HG02588 (cell line): ENCODE measurements around the gene MYH15.

ENCODE experiments used
- ATAC-seq: cut with Tn5 transposase; IDR thresholded peaks from one replicate; pipeline ENCODE4 v1.9.1; 2021; ENCODE audit warnings: mild to moderate bottlenecking, moderate library complexity; ENCODE audit not compliant: unreplicated experiment

MYH15 gene

DNA sequence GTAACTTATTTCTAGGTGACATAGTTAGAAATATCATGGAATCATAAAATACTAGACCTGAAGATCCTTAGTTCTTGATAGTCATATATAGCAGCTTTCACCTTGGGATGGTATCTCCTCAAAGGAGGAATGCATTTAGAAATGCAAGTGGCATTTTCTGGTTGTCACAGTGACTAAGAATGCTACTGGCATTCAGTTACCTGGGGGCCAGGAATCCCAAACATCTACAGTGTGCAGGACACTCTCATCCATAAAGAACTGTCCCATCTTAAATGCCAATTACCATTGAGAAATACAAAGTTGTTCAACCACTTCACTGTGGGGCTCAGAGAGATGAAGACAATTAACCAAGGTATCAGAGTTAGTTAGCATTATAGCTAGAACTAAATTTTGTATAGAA is 36.7 kb downstream of the MYH15 start:
- ATAC-seq, result no peak

DNA sequence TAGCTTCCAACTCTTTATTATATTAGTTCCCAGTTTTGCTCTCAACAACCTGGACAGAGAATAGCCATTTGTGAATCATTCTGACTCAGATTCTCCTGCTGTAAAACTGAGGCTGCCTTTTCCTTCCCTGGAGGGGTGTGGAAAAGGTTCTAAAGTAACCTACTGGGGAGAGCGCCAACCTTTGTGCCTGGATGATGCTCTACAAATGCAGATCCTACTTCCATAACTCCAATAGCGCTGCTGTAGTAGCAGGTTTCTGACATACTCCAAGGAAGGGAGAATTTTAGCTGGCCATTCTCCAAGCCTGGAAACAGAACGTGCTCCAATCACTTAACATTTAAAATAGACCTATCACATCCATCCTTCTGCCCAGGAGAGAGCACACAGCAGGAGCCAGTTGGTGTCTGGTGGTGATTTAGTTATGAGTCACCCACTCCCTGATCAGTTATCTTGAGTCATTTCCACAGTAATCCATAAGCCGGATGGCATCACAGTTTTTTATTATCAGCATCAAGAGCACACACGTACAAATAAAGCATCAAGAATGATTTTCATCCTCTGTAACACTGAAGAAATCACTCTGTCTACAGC is 38.3 kb downstream of the MYH15 start:
- no peak for ATAC-seq

DNA sequence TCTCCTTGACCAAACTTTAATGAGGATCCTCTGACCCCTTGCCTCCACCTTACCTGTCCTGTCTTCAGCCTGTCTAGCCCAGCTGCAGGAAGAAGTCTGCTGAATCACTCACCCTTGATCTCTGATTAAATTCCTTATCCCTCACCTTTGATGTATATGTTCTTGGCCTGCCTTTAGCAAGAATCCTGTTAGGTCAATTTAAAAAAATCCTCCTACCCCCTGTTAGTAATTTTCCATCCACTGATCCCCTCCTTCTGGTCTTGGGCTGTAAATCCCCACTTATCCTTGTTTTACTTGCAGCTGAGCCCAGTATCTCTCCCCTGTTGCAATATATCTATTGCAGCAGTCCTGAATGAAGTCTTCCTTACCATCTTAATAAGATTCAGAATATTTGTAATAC is 39.0 kb downstream of the MYH15 start:
- no peak for ATAC-seq

DNA sequence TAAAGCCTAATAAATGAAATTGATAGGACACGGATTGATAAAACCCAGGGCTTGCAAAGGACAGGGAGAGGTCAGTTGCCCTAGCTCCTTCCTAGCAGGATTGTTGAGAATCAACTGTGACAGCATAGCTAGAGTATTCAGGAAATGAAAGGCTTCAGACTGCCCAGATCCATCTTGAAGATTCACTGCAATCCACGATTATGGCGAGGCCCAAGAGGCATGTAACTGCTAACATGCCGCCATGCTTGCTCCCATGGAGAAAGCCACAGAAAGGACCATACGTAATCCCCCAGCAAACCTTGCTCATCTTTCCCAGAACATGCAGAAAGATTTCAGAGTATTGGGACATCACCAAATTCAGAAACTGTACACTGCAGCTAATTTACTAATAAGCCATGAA is 41.3 kb downstream of the MYH15 start:
- ATAC-seq, result no peak

- no peak for ATAC-seq
Observed at GRCh38 chr3:108468577-108468976, 41.8 kb downstream of the MYH15 start.

DNA sequence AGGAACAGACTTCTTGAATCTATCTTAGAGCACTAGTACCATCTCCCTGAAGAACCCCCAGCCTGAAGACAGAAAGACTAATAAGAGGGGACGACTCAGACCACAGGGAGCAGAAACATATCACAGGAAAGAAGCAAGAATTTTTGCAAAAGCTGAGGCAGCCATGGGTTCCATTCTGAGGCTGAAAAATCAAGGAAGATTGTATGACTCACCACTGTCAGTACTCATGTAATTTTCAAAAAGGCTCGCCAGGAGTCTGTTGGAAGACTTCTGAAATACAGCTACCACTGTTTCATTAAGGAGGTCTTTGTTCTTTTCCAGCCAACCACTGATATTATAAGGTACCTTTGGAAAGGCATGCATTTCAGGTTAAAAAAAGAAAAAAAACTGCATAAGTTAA is 47.5 kb downstream of the MYH15 start:
- ATAC-seq, result no peak

DNA sequence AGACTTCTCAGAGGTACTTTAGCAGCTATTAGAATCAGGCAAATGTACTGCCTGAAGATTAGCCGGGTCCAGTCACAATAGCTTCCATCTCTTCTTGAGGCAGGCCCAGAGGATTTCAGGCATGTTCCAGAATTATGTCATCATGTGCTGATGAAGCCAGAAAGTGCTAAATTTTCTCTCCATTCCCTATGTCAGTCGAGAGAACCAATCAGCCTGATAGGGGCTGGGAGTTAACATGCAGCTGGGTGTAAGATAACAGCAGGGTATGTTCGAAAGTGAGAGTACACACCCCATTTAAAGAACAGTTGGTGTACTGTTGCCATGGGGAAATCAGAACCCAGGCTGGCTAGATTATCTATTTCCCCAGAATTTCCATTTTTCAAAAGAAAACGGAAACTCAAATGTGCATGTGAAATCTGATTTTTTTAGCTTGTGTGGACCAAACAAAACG is 48.7 kb downstream of the MYH15 start:
- no peak for ATAC-seq

GRCh38 chr3:108459225-108459624 is 51.2 kb downstream of the MYH15 start:
- no peak for ATAC-seq

DNA sequence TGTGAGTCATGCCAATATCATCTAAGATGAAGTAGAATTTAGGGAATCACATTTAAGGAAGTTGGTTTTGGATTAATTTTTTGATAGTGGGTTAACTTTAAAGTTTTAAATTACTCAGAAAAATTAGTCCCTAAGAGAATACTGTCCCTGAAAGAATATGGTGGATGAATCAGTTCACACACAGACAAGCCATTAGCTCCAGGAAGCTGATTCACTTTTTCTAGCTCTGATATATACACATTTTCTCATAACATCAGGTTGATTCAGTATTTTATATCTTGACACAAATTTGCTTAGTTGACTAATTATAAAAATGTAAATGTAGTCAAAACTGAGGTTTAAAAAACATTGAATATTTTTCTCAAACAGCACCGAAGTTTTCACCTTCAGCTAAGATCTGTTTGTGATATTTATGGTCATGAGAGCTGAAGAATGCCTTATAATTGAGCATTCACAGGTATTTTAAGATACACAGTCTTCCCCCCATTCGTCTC is 55.1 kb downstream of the MYH15 start:
- ATAC-seq, result no peak

DNA sequence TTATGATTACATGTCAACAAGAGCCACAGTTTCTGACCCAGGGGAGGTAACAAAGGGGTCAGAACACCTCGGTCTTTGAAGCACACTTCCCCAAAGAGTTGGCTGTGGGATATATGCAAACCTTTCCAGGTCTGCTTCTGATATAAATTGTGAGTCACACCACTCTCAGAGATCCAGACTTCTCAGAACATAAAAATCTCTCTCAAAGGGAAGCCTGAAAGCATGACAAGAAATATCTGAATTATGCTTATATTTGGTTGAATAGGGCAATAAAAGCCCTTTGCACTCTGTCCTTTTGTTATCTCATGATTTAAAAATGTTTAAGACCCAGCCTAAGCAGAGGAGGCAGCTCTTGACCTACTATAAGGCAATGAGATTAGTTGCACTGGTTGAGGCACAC is 56.8 kb downstream of the MYH15 start:
- ATAC-seq, result no peak

DNA sequence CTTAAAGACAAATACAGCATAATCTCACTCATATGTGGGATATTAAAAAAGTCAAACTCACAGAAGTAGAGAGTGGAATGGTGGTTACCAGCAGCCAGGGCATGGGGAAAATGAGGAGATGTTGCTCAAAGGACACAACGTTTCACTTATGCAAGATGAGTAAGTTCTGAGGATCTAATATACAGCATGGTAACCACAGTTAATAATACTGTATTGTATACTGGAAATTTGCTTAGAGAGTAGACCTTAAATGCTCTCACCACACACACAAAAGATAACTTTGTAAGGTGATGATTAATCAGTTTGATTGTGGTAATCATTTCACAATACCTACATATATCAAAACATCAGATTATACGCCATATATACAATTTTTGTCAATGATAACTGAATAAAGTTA is 60.0 kb downstream of the MYH15 start:
- ATAC-seq, result no peak

GRCh38 chr3:108448593-108448992 is 61.8 kb downstream of the MYH15 start:
- ATAC-seq, result no peak

DNA sequence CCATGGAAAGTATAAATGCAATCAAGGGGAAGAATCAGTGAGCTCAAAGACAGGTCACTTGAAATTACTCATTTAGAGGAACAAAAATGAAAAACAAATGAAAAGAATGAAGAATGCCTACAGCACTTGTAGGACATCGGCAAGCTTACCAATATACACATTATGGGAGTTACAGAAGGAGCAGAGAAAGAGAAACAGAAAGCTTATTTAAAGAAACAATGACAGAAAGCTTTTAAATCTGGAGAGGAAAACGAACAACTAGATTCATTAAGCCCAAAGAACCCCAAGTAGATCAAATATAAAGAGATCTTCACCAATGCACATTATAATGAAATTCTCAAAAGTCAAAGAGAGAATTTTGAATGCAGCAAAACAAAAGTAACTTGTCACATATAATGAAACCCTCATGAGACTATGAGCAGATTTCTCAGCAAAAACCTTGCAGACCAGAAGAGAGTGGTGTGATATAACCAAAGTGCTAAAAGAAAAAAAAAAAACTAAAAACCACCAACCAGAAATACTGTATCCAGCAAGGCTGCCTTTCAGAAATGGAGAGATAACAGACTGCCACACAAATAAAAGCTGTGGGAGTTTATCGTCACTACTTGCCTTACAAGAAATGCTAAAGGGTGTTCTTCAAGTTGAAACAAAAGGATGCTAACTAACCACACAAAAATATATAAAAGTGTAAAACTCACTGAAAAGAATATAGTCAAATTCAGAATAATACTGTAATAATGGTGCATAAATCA is 63.1 kb downstream of the MYH15 start:
- ATAC-seq, result no peak

GRCh38 chr3:108442281-108442680 is 68.1 kb downstream of the MYH15 start:
- no peak for ATAC-seq

DNA sequence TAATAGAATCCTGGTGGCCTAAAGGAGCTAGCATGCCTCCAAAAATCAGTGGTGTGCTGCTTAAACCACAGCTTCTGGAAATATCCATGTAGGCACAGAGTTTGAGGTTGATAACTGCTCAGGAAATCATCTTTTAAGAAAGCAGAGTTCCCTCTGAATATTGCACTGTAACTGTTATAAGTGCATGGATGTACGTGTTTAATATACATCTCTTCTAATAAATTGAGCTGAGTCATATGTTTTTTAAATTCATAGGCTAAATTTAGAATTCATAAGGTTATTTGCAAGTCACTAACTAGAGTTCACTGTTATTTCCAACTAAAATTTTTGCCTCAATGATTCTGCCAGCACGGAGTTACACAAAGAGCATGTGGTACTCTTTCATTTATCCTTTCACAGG is 68.9 kb downstream of the MYH15 start:
- ATAC-seq, result no peak

DNA sequence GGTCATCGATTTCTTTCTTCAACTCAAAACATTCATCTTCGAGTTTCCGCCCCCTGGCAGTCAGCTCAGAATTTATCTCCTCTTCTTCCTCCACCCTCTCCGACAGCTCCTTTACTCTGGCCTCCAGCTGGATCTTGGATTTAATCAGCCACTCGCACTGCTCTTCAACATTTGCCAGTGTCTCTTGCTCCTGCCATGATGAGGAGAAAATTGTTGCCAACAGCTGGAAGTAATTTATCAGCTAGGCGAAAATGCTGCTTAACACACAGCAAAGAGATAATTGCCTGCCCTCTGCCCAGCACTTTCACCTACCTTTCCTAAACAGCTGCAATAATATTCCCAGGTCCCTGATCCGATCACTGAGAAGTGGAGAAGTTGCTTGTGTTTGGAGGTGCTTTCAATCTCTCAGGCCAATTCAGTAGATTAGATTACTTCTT is 69.3 kb downstream of the MYH15 start:
- no peak for ATAC-seq

DNA sequence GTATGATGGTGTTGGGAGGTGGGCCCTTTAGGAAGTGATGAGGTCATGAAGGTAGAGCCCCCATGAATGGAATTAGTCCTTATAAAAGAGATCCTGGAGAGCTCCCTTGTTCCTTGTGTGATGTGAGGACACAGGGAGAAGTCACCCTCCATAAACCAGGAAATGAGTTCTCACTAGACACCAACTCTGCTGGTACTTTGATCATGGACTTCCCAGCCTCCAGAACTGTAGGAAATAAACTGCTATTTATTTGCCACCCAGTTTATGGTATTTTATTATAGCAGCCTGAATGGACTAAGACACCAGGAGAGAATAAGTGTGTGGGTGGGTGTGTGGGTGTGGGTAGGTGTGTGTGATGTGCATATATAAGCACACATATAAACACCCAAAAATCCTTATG is 71.9 kb downstream of the MYH15 start:
- ATAC-seq, result no peak

DNA sequence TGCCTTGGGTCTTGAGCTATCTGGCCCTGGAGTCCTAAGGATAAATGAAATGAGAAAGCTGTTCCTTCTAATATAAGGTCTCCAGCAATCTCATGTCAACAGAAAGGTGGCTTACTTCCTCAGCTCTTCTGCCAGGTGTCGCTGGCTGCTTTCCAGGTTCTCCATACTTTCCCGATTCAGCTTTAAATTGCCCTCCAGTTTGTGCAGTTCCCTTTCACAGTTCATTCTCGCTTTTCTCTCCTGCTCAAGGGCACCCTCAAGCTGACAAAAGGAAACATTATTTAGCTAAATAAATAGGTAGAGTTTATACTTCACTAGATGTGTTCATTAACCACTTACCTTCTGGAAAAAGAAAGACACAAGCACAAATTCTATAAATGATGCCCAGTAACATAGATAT is 73.0 kb downstream of the MYH15 start:
- ATAC-seq, result no peak

DNA sequence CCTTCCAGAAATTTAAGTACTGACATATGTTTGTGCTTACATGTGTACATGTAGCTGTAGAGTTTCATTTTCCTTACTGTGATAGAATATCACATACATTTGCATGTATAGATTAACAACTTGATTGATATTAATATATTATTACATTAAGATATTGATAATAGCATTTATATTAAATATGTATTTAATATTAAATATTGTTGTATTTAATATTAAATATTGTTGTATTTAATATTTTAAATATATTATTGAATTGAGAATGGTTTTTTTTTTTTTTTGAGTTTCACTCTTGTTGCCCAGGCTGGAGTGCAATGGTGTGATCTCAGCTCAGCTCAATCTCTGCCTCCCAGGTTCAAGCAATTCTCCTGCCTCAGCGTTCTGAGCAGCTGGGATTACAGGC is 76.5 kb downstream of the MYH15 start:
- ATAC-seq, result no peak

DNA sequence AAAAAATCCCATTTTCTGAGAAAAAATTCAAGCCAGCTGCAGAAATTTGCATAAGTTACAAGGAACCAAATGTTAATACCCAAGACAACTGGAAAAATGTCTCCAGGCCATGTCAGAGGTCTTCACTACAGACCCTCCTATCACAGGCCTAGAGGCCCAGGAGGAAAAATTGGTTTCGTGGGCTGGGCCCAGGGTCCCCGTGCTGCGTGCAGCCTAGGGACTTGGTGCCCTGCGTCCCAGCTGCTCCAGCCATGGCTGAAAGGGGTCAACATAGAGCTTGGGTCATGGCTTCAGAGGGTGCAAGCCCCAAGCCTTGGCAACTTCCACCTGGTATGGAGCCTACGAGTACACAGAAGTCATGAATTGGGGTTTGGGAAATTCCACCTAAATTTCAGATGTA is 78.0 kb downstream of the MYH15 start:
- no peak for ATAC-seq

DNA sequence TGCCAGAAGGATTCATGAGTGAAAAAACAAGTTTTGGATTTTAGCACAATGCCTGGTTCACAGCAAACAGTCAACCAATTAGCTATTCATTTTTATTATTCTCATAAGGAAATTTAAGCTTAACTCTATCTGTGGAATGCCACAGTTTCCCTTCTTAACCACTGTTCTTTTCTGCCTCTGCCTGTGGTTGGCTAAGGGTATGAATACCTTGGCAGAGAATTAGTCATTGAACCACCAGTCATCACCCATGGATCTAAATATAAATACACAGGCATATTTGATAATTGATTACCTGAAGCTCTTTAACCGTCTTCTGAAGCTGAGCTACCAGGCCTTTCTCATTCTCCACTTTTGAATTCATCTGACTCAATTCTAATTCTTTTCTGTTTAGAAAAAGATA is 79.9 kb downstream of the MYH15 start:
- no peak for ATAC-seq

DNA sequence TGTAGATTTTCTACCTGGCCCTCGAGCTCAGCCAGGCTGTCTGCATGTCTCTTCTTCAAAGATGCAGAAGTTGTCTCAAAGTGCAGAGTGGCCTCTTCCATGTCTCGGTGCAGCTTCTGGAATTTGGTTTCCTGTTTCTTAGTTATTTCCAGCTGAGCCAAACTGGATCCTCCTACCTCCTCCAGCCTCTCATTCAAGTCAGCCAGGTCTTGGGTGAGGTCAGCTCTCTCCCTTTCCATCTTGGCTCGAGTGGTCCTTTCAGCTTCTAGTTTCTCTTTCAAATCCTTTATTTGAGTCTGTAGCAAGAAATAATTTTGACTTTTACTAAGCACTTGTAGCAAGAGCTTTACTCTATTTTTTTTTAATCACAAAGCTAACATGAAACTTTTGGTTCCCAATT is 81.8 kb downstream of the MYH15 start:
- ATAC-seq, result no peak

- no peak for ATAC-seq
Observed at GRCh38 chr3:108420926-108421325, 89.5 kb downstream of the MYH15 start.
